Measurements from ENCODE around the gene TCF3. TPM values are rescaled to one million over a fixed set of nuclear protein-coding genes. Genes with fewer than 3 reads are reported as not detected.

TCF3 gene
- total and polyA plus RNA-seq, 9 donors, result 17.0 to 85.3 (median 60.7) TPM

DNA sequence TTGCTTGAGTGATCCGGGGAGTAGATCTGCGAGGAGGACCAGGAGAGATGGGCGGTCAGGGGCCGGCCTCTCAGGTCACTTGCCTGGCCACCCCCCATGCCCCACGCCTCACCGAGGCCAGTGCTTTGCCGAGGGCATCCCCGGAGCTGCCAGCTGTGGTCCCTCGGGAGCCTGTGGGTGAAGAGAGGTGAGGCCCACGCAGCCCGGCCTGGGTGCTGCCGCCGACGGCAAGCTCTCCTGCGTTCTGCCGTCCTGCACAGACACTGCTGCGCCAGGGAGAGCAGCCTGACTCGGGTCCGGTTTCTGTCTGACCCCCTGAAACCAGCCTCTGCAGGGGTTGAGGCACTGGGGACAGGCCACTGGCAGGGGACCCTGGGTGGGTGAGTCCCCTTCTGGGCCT is 31.4 kb downstream of the TCF3 start:
- intact Hi-C loops (cut with DNase I), result no loop called here
- no peaks in the 10 kb centered on the region for H3K4me1 ChIP-seq (ENCODE audit: insufficient read depth)
- TF ChIP-seq POLR2A (IDR thresholded peaks at IDR 0.05) (no peak), EP300 (IDR thresholded peaks at IDR 0.05) (no peak)
- TF ChIP-seq, protein P1, sequence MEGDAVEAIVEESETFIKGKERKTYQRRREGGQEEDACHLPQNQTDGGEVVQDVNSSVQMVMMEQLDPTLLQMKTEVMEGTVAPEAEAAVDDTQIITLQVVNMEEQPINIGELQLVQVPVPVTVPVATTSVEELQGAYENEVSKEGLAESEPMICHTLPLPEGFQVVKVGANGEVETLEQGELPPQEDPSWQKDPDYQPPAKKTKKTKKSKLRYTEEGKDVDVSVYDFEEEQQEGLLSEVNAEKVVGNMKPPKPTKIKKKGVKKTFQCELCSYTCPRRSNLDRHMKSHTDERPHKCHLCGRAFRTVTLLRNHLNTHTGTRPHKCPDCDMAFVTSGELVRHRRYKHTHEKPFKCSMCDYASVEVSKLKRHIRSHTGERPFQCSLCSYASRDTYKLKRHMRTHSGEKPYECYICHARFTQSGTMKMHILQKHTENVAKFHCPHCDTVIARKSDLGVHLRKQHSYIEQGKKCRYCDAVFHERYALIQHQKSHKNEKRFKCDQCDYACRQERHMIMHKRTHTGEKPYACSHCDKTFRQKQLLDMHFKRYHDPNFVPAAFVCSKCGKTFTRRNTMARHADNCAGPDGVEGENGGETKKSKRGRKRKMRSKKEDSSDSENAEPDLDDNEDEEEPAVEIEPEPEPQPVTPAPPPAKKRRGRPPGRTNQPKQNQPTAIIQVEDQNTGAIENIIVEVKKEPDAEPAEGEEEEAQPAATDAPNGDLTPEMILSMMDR (IDR thresholded peaks at IDR 0.05), result no peak
- no peak overlapping the region for H3K4me3 ChIP-seq
- H3K36me3 ChIP-seq, result no peaks in the 10 kb centered on the region
- no peak overlapping the region for H3K27ac ChIP-seq
- 78 to 90% (median 86%) methylated on average over 15 to 19 of the region's 19 CpGs for WGBS, 3 donors
- no peak for DNase-seq
- H3K9me3 ChIP-seq, result no peaks in the 10 kb centered on the region
- H3K27me3 ChIP-seq, result no peaks in the 10 kb centered on the region

DNA sequence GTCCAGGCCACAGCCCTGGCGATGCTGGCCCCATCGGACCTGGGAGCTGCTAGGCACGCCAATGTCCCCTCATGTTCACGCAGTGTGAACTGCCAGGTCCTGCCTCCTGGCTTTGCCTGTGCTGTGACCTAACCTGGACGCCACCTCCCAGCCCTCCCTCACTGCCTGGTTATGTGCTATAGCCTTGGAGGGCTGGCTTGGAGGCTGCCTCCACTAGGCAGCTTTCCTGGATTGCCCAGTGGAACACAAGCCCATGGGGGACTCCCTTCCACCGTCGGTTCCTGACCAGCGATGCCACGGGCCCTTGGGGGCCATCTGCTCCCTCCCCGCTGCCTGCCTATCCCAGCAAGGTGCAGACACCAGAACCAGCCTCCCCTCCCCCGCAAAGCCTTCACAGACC is 31.9 kb downstream of the TCF3 start:
- no peak overlapping the region for H3K4me3 ChIP-seq
- no peak overlapping the region for H3K27ac ChIP-seq
- DNase-seq, result no peak
- TF ChIP-seq, protein P1 (IDR thresholded peaks at IDR 0.05), result no peak
- TF ChIP-seq EP300 (IDR thresholded peaks at IDR 0.05), result no peak
- TF ChIP-seq POLR2A (IDR thresholded peaks at IDR 0.05), result no peak
- H3K27me3 ChIP-seq, result no peaks in the 10 kb centered on the region
- intact Hi-C loops (cut with DNase I), result no loop called here
- H3K4me1 ChIP-seq (ENCODE audit: insufficient read depth), result no peaks in the 10 kb centered on the region
- H3K9me3 ChIP-seq, result no peaks in the 10 kb centered on the region
- H3K36me3 ChIP-seq, result no peaks in the 10 kb centered on the region
- 87 to 93% (median 88%) methylated on average over 11 of the region's 11 CpGs for WGBS, 3 donors

DNA sequence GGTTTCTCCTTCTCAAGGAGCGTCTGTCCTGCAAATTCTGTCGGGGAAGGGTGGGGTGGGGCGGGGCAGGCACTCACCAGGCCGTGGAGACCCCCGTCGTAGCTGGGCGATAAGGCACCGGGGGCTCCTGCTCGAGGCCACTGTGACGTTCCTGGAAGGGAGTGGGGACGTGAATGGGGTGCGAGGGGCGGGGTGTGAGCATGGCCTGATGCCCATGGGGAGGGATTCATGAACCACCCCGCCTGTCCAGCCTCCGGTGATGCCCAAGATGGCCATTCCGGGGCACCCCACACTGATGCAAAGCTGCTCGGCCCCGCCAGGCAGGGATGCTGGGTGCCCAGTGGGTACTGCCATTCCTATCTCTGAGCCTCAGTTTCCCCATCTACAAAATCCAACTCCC is 32.7 kb downstream of the TCF3 start:
- no peak for DNase-seq
- WGBS, 3 donors, result 84 to 89% (median 87%) methylated on average over 18 of the region's 18 CpGs
- no peaks in the 10 kb centered on the region for H3K9me3 ChIP-seq
- H3K27me3 ChIP-seq, result no peaks in the 10 kb centered on the region
- no peaks in the 10 kb centered on the region for H3K36me3 ChIP-seq
- H3K27ac ChIP-seq, result no peak overlapping the region
- TF ChIP-seq, protein P1 (IDR thresholded peaks at IDR 0.05), result no peak
- no peak for TF ChIP-seq EP300 (IDR thresholded peaks at IDR 0.05)
- no peak for TF ChIP-seq POLR2A (IDR thresholded peaks at IDR 0.05)
- no peak overlapping the region for H3K4me3 ChIP-seq
- no peaks in the 10 kb centered on the region for H3K4me1 ChIP-seq (ENCODE audit: insufficient read depth)
- intact Hi-C loops (cut with DNase I), result no loop called here

DNA sequence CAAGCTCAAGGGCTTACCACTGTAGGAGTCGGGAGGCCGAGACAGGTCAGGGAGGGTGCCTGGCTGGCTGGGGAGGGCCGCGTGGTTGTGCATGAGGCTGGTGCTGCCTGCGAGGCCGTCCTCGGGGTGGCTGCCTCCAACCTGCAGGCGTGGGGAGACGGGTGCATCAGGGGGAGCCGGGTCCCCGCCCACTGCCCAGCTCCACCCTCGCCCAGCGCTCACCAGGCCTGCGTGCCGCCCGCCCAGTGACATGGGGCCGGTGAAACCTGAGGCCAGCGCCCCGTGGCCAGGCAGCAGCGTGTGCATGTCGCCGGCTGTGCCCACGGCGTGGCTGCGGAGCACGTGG is 33.3 kb downstream of the TCF3 start:
- 88 to 93% (median 91%) methylated on average over 13 to 26 of the region's 26 CpGs for WGBS, 3 donors
- DNase-seq, result no peak
- Histone ChIP-seq H3K36me3 (no peaks in the 10 kb centered on the region), H3K27ac (no peak overlapping the region), H3K9me3 (no peaks in the 10 kb centered on the region), H3K27me3 (no peaks in the 10 kb centered on the region), H3K4me1 (ENCODE audit: insufficient read depth) (no peaks in the 10 kb centered on the region), H3K4me3 (no peak overlapping the region)
- TF ChIP-seq, protein P1 (IDR thresholded peaks at IDR 0.05), result no peak
- TF ChIP-seq POLR2A (IDR thresholded peaks at IDR 0.05) (no peak), EP300 (IDR thresholded peaks at IDR 0.05) (no peak)
- intact Hi-C loops (cut with DNase I), result no loop called here
